GM18858 (cell line): ENCODE measurements around the gene ANKRD44.
"Not testable (repeated sequence)": the region's sequence is repeated elsewhere in the genome, so short reads cannot be mapped to it uniquely, and the experiment has no call there.

ENCODE experiments used
- ATAC-seq: cut with Tn5 transposase; IDR thresholded peaks from one replicate; pipeline ENCODE4 v1.9.1; 2021; ENCODE audit not compliant: unreplicated experiment

ANKRD44 gene

DNA sequence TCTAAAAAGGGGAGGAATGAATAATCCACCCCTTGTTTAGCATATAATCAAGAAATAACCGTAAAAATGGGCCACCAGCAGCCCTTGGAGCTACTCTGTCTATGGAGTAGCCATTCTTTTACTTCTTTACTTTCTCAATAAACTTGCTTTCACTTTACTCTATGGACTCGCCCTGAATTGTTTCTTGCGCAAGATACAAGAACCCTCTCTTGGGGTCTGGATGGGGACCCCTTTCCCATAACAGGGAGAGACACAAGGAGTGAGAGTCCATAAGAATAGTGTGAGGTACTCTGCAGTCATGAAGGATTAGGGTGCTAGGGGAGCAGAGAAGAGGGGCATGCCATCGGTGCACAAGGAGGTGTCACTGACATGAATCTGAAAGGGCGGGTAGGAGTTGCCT is 224.9 kb downstream of the ANKRD44 start:
- ATAC-seq = no peak

DNA sequence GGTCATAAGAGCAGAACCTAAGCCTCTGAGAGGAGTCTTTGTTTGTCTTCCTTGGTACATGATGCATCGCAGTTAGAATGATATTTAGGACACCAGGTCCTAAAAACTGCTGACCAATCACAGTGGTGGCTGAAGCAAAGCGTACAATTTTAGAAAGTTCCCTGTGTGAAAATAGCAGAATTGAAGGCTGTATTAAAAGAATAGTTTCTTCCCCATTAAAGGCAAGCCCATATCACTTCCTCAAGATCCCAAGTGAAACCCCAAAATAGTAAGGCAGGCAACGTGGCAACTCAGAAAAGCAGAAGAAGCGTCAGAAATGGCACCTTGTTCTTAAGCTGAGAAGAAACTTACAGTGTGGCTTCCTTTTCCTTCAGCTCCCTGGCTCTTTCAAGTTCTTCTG is 229.3 kb downstream of the ANKRD44 start:
- no peak for ATAC-seq

DNA sequence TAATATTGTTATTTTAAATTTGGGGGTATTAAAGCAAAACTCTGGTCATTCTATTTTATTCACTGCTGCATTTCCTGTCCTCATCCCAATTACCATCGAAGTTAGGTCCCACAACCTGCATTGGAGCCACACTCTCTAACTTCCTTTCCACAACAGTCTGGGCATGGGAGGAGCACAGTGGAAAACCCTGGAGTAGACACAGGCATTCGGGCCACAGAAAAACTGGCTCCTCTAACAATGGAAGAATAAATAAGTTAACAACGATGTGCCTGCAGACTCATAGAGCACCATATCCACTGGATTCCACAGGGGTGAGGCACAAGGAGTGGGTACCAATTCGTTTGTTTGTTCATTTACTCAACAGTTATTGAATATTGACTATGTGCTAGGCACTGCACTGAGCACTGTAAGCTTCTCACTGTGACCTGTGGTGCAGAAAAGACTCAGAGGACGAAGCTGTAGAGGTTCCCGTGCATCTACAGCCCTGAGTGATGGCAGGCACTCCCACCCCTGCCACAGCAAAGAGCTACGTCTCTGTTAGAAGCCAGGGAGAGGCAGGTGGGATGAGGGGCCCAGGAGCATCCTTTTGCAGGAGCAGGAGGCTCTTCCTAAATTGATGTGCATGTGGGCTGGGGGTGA is 229.9 kb downstream of the ANKRD44 start:
- ATAC-seq = no peak

DNA sequence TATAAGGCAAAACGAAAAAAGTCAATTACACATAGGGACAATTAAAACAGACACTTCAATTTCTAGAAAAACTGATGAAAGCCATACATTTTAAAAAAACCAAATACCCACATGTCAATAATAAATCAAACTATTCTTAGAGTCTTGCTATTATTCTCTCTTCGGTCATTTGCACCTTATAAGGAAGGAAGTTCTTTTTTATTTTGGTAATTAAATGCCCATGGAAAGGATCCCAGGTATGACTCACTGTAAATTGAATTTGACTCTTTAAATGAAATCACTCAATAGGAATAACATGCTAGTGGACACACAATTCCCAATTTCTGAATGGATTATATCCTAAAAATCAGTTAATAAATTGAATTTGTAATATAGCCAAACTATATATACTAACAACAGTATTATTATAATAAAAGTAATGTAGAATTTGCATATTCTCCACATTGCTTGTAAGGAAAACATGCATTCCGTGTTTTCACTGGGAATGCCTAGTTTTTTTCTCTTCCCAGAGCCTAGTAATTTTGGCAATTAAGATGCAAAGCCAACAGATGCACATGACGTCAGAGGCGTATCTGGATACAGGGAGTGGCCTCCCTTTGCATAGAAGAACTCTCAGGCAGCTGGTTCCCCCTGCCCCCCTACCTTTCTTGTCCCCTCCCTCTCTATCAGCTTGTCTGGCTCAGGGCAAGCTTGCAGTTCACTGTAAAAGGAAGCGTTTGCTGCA is 230.6 kb downstream of the ANKRD44 start:
- no peak for ATAC-seq

DNA sequence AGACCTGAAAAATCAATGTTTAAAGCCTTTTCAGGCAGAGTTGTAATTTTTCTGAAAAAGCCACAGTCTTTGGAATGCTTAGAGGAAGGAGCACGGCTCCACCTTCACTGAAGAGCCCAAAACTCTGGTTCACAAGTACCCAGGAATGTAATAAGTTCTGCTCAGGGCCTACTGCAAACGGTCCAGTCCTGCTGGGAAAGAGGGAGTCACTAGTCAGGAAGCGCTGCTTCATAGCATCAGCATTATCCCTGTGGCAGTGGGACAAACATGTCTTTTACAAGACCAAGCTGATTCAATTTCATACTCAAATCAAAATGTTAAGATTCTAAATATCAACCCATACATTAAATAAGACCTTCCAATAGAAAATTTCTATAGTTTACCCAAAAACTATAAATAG is 231.2 kb downstream of the ANKRD44 start:
- ATAC-seq = no peak

DNA sequence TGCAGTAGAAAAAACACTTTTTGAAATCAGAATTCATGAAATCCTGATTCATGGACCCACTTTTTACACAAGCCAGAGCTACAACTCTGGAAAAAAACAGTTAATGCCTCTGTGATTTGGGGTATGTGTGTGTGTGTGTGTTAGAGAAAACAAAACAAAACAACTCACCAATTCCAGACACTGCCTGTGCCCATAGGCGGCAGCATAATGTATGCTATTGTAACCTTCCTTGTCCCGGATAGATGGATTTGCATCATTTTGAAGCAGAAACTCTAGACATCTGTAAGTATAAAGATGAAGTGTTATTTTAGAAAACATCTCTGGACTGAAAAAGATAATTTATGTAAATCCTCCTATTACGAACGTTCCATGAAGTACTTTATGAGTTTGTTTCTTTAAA is 232.0 kb downstream of the ANKRD44 start:
- no peak for ATAC-seq

DNA sequence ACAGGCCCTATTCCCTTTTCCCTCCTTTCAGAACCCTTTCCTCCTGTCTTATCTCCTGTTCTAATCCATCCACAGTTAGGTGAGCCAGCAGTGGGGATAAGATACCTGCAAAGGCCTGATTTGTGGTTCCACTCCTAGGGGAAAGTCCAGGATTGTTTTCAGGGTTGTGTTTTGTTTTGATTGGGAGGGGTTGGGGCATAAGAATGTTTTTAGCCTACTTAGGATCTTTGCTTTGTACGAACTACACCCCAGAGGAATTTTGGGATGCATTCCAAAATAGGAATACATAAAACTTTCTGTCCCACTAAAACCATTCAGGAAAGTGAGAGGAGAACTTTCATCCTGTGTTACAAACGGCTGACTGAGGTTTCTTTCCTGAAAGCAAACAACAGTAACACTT is 233.2 kb downstream of the ANKRD44 start:
- no peak for ATAC-seq

DNA sequence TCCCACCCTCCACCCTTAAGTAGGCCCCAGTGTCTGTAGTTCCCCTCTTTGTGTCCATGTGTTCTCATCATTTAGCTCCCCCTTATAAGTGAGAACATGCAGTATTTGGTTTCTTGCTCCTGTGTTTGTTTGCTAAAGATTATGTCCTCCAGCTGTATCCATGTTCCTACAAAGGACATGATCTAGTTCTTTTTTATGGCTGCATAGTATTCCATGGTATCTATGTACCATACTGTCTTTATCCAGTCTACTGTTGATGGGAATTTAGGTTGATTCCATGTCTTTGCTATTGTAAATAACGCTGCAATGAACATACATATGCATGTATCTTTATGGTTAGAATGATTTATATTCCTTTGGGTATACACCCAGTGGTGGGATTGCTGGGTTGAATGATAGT is 233.9 kb downstream of the ANKRD44 start:
- no peak for ATAC-seq

DNA sequence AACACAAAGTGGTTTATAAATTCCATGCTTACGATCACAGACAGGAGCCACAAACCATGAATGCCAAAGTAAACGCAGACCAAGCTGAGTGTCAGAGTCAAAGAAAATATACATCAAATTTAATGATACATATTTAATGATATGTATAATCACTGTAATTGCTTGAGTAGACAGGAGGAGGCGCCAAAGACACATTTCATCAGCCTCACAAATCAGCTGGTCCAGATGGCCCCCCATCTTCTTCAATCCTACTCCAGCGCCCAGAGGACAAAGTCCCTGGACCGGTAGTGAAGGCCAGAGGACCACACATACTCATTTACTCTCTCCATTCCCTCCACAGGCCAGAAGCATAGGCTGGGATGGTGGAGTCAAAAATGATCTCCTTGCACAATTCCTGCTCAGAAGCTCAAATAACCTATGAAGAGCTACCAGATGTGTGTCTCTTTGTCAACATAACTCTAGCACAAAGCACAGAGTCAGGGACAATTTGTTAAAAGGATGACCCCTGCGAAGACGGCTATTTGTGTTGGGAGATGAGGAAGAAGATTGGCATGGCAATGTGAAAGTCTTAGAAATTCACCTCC is 234.7 kb downstream of the ANKRD44 start:
- no peak for ATAC-seq

DNA sequence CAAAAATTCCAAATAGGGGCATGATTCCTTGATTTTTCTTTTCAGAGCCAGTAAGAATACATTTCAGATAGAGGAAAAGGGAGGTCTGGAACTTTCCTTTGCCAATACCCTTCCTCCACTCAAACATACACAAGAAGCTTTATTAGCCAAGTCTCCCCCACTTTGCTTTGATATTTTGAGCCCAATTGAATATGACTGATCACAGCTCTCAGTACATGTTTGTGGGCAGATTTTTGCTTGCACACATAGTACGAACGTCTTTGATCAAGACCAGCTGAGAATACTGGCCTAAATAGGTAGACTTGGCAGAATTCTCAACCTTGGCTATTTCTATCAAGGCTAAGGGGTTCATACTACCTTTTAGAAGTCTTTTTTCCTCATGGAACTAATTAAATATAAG is 235.3 kb downstream of the ANKRD44 start:
- ATAC-seq = no peak

DNA sequence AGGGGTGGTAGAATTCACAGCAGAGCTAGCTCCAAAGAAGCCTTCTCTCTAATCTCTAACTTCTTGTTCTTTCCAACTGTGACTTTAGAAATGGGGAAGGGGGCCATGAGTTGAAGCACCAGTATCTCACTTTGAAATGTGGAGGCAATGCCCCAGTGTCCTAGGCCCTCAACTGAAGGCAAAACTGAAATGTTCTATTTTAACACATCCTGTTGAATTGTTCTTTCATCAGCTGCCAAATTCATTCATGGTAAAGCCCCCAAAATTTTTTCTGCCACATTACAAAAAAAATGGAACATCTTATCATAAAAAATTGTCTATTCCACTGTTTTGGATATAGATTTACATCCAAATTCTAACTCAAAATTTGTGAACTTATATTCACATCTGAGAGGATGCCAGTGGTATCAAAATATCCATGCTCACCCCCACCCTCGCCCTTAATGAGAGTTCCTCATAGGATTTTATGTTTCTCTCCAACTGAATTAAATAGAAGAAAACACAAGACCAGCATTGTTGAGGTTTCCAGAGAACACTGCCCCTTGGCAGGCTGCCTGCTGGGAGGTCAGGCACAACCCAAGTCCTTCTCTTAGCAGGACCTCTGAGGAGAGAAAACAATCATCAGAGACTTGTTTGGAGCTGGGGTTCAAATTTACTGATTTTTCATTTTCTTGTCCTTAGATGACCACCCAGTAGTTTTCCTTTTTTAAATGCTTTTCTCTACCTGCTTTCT is 236.7 kb downstream of the ANKRD44 start:
- no peak for ATAC-seq

DNA sequence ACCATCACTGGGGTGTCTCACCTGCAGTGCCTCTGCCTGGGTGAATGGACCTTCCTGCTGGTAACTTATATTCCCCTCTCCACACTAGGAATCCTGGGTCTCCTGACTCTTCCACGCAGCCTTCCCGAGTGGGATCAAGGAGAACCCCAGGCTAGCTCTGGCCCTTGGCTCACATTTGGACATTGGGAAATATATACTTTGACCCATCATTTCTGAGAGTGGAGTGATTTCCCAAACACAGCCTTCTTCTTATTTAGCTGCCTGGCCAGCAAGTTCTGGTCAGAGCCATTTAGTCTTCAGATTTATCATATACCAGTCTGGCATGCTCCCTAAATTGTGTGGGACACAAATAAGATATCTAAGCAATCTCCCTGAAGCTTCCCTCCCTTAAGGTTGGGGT is 237.3 kb downstream of the ANKRD44 start:
- ATAC-seq = no peak

DNA sequence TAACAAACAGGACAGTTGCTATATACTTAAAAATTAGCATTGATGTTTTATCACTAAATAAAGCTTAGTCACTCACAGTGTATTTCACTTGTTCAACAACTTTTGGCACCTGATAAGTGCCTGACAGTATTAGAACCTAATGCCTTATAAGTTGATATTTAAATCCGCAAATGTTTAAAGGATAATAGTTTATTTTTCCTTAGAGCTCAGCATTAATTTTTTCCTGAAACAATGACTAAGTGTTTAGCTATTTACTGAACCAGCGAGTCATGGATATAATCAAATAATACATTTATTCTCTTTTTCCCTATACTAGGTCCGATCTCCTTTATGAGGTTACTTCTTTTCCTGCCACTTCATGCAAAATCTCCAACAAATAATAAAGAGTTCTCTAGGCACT is 238.0 kb downstream of the ANKRD44 start:
- no peak for ATAC-seq

DNA sequence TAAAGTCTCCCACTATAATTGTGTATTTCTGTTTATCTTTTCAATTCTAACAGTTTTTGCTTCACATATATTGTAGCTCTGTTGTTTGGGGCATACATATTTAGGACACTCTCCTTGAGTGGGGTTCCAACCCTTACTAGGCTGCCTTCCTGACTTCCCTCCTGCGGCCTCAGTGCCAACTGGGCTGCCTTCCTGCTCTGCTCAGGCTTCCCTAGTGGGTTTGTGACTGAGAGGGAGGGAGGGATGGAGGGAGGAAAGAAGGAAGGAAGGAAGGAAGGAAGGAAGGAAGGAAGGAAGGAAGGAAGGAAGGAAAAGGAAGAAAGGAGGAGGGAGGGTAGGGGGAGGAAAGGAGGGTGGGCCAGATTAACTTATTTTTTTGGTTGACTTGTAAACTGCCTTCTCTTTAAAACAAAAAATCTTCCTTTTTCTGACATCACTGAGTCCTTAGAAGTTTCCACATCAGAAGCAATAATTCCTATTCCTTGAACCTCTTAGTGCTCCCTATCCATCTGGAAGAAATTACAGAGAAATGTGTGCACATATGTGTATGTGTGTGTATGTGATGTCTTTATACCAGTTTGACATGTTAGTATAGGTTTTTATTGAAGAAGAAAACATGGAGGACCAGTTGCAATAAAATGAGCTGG is 238.7 kb downstream of the ANKRD44 start:
- ATAC-seq = no peak

DNA sequence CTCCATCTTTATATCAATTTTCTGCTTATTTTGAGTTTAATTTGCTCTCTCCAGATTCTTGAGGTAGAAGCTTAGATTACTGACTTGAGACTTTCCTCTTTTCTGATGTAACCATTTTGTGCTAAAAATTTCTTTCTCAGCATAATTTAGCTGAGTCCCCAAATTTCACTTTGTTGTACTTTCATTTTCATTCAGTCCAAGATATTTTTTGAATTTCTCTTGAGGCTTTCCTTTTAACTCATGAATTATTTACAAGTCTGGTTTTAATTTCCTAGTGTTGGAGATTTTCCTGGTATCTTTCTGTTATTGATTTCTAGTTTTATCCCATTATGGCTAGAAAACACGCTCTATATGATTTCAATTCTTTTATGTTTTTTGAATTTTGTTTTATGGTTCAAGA is 239.4 kb downstream of the ANKRD44 start:
- ATAC-seq = no peak

DNA sequence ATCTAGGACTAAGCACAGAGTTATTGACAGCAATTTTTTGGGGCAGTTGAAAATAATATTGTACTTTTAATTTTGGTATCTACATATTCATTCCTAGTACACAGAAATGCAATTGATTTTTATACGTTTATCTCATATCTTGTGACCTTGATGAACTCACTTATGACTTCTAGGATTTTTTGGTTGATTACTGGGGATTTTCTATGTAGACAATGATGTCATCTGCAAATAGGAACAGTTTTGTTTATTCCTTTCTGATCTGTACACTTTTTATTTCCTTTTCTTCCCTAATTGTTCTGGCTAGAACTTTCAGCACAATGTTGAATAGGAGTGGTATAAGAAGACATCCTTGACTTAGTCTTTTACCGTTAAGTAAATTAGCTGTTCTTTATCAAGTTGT is 240.6 kb downstream of the ANKRD44 start:
- no peak for ATAC-seq

DNA sequence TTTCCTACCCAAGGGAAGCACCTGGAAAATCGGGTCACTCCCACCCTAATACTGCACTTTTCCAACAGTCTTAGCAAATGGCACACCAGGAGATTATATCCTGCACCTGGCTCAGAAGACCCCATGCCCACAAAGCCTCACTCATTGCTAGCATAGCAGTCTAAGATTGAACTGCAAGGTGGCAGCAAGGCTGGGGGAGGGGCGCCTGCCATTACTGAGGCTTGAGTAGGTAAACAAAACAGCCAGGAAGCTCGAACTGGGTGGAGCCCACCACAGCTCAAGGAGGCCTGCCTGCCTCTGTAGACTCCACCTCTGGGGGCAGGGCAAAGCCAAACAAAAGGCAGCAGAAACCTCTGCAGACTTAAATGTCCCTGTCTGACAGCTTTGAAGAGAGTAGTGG is 248.0 kb downstream of the ANKRD44 start:
- not testable (repeated sequence) for ATAC-seq

DNA sequence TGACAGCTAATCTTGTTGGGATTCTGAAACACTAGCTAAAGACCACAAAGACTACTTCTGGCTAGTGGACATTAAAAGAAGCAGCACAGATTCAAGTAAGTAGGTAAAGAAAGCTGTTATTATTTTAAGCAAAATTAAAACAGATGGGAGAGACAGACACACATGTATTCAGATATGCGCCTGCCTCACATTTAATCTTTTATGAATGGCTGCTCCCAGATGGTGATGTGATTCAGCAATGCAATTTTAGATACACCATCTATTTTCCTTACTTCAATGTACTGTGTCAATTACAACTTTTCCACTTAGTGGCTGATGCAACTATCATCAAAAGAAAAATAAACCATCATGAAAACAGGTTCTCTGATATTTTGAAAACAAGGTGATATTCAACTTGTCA is 251.1 kb downstream of the ANKRD44 start:
- no peak for ATAC-seq

DNA sequence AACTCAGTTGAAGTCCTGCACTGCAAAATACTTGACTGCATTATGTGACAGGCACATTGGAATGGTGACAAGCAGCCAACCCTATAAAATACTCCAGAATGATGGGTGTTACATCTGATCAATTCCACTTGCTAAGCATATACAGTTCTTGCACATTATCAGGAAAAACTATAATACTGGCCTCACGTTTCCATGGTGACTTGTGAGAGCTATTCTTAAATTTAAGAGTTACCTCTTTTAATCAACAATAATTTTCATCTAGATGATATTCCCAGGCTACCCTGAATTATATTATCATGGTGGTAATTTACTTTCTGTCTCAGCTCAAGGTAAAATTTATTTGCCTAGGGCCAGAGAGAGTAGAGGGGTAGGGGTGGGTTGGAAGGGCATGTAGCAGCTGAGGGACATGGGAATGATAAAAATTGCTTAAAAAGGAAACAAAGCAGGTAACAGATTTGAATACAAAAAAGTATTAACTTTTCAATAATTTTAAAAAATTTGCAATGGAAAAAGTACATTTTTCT is 251.7 kb downstream of the ANKRD44 start:
- no peak for ATAC-seq

DNA sequence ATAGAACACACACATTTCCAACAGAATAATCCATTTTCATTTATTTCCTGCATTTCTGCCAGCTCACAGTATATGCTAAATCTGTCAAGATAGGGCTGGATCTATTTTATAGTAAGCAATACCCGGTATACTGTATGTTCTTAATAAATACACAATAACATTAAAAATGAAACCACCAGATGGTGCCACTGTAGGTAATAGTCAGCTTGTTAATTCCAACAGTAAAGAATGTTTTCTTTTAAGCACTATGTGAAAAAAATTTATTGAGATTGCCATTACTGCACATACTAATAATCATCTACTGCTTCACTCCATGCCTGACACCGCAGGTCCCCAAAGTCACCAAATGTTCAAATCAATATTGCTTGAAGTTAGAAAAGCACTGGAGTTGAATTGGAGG is 252.6 kb downstream of the ANKRD44 start:
- no peak for ATAC-seq

DNA sequence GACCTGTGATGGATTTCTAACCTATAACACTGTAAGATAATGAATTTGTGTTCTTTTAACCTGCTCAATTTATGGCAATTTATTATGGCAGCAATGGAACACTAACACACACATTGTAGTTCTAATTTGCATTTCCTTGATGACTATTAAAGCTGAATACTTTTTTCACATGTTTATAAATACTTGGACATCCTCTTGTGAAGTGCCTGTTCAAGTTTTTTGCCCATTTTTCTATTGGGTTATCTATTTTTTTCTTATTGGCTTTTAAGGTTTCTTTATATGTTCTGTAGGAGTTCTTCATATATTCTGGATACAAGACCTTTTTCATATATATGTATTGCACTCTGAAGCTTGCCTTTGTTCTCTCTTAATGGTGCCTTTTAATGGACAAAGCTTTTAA is 255.5 kb downstream of the ANKRD44 start:
- no peak for ATAC-seq
